Superior temporal gyrus (tissue), 1 donor: ENCODE measurements around the gene ADARB1.

ENCODE experiments used
- DNase-seq: peaks from one replicate; pipeline ENCODE4 v3.0.0-alpha.2; 2016; ENCODE audit errors: extremely low spot score

ADARB1 gene

DNA sequence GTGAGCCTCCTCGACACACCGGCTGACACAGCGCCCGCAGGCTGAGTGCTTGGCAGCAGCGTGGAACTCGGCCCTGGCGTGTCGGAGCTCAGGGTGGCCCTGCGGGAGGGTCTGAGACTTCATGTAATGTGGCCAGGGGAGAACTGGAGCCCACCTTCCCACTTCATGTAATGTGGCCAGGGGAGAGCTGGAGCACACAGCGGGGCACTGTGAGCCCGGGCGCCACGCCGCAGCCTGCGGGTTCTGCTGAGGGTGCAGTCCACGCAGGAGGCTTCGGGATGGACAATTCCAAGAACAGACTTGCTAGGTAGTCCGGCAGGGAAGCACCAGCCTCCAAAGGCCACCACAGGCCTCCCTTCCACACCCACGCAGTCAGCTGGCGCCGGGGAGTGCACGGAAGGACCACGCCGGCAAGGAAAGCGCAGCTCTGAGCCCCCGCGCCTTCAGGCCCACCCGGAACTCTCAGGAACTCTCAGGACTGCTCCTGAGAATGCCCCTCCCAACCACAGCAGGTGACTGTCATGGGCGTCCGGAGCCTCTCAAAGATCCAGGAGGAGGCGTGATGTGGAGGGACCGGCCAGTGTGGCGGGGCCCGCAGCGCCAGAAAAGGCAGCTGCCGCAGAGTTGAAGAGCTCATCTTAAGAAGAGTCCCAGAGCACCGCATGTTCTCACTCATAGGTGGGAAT lies 19.3 kb upstream of the ADARB1 start:
- DNase-seq: no peak

DNA sequence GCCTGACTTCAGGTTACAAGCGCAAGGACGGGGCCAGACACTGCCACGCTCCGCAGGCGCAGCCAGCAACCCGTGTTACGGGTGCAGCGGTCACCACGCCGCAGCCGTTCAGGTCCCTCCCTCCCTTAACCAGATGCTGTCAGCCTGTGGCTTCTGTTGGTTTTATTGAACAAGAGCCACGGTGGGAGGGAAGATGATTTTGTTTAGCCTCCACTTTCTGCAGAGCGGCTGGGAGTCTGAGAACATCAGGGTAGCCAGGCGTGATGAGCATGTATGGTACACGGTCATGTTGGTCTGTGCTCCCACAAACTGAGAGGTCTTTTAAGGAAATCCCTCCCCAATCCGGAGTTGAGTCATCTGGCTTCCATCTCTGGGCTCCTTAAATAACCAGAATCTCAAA lies 18.5 kb upstream of the ADARB1 start:
- DNase-seq: no peak

DNA sequence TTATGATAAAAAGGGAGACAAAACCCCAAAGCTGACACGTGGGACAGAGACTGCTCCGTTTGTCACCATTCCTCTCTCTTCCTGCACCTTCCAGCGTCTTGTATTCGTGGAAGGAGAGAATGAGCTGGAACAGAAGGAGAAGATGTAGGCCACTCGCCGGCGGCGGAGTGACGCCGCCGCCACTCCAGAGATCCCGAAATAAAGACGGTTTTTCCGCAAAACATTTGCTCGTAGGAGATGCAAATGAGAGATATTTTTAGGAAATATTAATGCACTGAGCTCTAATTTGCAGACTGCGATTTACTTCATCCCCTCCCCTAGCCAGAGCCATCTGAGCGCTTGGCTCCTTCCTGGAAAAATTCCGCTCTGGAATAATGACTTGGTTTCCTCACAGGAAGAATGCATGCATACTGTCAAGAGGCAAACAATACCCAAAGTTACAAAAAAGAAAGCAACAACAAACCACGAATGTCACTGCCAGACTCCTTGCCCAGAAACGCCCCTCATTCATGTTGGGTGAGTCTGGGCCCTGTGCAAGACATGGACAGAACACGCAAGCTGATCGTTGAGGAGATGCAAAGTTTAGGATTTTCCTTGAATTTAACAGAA lies 18.0 kb upstream of the ADARB1 start:
- no peak for DNase-seq

DNA sequence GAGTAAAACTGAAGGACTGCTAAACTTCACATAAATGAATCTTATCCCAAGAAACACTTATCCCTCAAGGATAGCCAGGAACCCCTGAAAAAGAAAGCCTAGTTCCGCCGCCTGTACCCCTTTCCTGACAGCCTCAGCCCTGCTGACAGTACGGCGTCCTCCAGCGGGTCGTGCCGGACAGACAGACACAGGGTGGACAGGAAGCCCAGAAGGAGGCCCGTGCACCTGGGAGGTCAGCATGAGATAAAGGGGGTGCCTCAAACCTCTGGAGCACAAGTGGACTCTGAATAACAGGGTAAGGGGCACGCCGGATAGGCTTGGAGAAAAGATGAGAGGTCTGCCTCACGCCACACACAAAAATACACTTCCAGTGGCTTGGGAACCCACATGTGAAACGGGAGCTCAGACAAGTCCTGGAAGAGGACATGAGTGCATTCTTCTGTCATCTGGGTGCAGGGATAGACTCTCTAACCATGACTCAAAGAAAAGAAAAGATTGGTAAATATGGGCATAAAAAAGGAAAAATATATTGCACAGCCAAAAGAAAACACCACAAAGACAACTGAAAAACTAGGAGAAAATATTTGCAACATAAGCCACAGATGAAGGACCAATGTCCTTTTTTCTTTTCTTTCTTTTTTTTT lies 17.3 kb upstream of the ADARB1 start:
- DNase-seq: no peak

DNA sequence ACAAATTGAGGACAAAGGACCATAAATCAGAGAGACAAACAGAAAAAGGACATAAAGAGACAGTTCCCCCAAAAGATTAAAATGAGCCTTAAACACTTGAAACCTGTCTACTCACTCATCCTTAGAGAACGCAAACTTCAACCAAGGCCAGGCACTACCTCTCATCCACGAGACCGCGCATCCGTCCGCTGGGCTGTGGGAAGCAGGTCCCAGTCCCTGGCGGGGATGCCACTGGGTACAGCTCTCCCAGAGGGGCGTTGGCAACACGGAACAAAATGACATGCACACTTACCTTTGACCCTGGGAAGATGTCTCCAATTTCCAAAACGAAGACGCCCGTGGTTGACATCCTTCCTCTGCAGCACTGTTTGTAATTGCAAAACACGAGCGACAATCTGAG lies 16.5 kb upstream of the ADARB1 start:
- DNase-seq: no peak

DNA sequence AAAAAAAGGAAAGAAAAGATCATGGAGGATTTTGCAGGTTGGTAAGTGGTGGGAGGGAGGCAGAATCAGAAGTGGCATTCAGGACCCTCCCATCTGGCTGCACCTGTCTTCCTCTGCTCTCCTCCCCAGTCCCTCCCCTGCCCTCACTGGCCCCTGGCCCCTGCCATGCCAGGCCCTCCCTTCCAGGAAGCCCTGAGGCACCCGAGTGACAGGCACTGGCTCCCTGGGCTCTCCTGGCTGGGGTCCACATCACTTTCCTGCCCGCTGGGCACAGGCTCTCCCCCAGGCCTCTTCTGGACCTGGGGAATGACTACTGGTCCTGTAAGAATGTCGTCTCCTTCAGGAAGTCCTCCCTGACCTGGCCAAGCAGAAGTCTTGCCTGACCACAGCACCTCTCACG lies 15.3 kb upstream of the ADARB1 start:
- no peak for DNase-seq

DNA sequence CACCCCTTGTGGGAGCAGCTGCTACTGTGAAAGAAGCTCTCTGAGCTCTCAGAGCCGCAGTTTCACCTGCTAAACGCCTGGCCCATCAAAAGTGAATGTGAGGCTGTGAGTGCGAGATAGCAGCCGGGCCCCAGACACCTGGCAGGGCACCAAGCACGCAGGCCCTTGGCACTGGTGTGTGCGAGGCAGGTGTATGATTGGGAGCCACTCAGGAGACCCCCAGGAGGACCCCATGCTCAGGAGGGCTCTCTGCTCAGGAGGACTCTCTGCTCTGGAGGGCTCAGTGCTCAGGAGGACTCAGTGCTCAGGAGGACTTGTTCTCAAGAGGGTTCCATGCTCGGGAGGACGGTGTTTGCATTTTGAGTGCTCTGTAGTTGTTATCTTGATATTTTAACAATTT lies 14.3 kb upstream of the ADARB1 start:
- no peak for DNase-seq

DNA sequence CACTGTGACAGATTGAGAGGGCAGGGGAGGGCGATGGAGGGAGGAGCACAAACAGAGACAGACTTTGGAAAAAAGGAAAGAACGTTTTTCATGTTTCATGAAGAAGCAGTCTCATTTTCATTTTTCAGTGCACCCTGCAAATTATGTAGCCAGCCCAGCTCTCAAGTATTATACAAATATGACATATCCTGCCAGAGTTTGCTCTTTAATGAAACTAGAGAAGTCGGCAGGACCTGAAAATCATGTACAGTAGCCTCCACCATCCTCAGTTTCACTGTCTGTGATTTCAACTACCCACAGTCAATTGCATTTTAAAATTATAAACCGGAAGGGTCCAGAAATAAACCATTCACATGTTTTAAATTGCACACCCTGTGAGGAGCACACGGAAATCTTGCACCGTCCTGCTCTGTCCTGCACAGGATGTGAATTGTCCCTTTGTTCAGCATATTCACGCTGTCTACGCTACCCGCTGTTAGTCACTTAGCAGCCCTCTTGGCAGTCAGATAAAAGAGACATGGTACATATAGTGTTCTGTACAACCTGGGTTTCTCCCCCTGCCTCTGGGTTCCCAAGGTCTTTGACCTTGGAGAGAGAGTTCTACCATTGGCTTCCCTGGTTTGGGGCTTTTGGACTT lies 13.6 kb upstream of the ADARB1 start:
- no peak for DNase-seq

DNA sequence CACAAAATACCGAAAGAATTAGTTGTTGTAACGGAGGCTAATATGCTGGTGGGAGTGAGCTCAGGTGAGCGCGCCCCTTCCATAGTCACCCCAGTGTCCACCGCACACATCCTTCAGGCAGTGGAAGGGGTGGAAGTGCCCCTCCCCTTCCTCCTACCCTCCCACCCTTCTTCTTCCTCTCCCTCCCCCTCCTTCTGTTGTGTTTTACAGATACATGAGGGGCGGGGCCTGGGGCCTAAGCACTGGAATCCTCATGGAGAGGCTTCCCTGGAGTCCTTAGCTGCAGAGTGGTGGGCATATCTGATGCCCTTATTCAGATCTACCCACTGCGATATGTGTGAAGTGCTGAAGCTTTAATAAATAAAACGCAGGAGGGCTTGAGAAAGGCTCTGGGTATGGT lies 10.3 kb upstream of the ADARB1 start:
- DNase-seq: no peak

DNA sequence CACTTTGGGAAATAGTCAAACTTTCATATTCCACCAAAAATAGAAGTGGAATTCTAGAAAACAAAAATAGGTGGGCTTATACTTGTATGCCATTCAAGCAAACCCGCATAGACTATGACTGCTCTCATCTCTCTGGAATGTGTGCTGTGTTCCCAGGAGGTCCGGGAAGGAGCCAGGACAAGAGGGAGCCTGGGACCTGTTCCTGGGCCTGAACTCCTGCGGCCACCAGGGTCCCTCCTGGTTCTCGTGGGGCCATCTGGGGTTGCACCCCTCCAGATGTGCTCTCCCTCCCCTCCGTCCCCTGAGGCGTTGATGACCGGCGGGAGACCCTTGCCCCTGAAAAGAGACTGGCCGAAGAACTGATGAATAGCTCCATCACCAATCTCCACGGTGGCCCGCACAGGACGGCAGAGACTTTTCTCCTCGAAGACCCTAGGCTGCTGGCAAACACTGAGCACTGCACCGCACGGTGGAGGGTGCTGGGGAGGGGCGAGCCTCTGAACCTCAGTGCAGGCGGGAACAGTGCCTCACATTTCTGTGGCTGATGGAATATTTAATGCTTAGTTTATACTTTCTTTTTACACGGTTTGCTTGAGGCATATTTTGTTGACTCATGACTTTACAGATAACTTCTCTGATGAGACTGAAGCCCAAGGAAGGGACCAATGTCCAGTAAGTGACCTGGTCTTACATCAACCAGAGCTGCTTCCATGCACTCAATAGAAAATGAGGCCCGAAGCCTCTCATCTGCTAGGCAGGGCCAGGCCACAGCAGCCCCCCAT lies 9.6 kb upstream of the ADARB1 start:
- no peak for DNase-seq

DNA sequence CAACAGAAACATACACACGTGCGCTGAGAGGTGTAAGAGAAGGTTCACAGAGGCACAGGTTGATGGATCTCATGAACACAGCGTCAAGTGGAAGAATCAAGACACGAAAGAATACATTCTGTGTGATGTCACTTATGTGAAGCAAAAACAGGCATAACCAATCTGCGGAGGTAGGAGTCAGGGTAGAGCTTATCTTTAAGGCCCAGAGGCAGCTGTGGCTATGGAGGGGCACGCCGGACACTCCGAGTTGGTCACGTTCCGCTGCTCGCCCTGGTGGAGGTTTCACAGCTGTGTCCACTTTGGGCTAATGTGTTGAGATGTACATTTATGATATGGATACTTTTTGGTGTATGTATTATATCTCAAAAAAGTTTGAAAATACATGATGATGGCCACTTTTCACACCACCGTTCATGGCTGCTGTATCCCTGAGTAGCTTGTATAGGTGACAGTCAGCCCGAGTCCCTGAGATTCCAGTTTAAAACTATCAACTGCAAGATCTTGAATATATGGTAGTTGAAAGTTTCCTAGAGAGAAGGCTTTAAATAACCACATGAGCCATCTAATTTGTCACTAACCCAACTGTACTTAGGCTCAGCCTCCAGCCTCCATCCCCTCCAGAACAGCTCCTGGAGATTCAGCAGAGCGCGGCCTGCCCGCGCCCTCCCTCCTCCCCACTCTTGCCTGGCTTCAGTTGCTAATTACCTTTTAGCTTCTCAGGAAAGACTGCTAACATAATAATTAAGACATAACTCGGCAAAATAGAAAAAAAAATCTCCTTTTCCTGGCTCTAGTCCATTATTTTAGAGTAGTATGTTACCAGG lies 6.7 kb upstream of the ADARB1 start:
- DNase-seq: no peak

DNA sequence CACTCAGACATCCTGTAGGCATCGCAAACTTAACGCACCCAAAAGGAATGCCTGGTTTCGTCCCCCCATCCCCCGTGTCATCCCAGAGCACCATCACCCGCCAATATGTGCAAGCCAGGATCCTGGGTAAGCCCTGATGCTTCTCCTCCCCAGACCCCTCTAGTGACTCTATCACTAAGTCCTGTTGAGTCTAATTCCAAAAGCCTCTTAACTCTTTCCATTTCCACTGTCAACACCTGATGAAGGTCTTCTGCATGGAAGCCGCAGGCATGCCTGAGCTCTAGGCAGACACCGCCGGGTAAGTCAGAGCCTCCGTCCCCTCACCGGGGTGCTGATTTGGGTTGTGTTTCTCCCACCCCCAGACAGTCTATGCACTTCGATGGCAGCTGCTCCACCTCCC lies 5.3 kb upstream of the ADARB1 start:
- no peak for DNase-seq

DNA sequence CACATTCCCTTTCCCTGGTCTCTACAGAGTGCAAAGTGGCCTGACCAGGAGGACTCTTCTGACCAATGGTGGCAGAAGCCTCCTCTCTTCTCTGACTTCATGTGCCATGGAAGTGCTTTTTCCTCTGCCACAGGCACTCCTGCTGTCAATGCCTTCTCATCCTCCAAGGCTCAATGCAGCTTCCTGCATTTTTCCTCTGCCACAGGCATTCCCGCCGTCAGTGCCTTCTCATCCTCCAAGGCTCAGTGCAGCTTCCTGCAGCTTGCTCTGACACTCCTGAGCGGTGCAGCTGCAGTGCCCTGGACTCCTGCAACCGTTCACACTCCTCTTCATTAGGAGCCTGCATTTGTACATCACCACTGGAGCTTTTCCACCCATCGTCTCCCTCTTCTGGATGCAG lies 4.7 kb upstream of the ADARB1 start:
- no peak for DNase-seq

DNA sequence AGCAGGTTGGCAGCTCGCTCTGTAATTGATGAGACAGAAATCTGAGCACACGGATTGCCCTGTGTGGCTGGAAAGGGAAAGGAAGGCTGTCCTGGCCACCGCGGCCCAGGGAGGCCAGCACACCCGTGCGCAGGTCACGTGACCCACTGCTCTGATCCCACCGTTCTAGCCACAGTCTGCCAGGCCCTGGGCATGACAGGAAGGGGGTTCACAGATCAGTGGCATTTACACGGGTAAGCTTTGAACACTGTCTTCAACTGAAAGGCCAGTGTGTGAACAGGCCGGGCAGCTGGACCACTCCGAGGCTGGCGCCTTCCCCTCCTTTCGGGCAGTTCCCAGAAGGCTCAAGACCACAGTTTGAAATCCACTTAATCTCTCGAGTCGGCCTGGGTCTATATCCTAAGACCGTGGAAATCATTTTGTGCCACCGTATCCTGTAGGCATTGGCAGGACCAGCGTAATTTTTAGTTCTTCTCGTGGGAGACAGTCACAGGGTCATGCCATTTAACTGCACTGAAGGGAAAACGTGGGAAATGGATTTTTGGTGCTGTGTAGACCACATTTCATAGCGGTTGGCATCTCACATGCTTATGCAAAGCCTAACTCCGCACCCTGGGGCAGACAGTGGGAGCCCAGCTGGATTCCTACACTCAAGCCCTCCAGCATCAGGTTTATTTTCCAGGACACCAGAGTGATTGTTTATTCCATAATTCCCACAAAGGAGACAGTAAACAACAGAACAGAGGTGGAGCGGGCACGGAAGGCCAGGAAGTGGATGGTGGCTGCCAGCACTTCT lies 3.1 kb upstream of the ADARB1 start:
- DNase-seq: no peak

DNA sequence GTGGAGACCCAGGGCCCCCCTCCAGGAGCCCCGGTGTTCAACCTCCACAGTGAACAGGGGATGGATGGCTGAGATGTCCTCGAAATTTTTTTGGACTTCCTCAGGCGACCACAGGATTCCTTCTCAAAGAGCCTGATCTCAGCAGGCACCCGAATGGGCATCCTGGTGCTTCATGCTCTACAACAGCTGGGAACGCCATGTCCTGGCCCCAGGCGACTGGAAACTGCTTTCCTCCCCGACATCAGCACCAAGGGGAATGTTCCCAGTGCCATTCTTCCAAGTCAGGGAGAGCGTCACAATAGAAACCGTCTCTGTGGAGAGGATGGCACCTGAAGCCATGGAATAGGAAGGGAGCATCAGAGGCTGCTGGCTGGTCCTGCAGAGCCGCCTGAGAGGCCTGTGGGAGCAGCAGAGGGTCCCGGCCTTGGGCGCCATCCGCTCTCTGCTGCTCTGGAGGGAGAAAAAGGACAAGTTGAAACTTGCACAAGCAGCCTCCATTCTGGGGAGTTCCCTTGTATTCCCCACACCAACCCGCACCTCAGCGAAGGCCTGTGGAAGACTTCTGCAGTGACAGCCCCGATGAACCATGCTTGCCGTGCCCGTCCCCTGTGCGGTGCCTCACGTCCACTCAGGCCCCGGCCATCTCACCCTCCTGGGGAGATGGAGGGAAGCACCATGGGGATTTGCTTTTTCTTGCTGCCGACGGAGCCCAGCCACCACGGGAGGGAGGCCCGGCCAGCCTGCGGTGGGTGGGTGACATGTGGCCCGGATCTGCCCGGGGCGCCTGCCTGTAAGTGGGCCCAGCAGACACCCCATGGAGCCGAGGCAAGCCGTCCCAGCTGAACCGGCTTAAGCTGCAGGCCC lies 2.3 kb upstream of the ADARB1 start:
- DNase-seq: no peak

DNA sequence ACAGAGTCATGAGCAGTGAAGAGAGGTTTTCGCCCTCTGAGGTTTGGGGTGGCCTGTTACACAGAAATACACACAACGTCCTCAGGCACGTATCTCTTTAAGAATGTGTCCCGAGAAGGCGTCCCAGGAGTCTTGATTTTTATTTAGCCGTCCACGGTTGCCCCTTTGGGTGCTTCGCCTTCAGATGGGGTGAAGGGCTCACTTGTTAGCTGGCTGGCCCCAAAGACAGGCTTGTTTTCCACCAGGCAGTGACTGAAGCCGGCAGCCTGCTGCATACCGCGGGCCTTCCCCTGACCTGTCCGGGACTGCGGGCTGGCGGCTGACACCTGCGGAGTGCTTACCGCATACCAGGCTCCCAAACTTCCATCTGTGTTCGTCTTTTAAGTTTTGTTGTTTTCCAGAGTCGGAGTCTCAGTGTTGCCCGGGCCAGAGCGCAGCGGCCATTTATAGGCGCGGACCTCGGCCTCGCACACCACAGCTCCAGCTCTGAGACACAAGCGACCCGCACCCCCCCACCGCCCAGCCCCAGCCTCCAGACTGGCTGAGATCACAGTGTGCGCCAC lies 1.6 kb upstream of the ADARB1 start:
- DNase-seq: no peak

DNA sequence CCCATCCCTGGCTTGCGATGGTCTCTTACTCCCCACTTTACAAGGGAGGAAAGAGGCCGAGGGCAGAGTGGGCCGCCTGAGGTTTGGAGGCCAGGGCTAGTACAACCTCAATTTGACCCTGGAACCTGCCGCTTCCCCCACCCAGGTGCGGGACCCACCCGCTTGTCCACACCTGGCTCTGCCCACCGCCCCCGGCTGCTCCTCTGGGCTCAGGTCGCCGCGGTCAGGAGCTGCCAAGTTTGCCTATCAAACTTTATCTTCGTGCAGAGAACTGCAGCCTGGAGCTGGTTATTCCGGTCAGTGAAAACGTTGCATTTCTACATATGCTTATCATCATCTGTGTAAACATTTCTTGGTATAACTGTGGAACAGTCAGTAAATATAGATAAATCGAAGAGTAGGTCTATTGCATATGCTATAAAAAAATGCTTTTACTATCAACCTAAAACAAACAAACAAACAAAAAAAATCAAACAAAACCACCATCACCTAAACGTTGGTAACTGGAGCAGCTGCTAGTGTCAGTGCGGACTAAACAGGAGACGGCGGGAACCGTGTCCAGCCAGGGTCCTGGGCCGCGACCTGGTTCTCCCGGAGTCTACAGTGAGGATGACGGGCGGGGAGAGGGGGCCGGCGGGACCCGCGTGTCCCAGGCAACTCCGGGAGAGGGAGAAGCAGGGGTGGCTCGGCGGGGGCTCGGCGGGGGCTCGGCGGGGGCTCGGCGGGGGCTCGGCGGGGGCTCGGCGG lies 906 bp upstream of the ADARB1 start:
- DNase-seq: no peak

DNA sequence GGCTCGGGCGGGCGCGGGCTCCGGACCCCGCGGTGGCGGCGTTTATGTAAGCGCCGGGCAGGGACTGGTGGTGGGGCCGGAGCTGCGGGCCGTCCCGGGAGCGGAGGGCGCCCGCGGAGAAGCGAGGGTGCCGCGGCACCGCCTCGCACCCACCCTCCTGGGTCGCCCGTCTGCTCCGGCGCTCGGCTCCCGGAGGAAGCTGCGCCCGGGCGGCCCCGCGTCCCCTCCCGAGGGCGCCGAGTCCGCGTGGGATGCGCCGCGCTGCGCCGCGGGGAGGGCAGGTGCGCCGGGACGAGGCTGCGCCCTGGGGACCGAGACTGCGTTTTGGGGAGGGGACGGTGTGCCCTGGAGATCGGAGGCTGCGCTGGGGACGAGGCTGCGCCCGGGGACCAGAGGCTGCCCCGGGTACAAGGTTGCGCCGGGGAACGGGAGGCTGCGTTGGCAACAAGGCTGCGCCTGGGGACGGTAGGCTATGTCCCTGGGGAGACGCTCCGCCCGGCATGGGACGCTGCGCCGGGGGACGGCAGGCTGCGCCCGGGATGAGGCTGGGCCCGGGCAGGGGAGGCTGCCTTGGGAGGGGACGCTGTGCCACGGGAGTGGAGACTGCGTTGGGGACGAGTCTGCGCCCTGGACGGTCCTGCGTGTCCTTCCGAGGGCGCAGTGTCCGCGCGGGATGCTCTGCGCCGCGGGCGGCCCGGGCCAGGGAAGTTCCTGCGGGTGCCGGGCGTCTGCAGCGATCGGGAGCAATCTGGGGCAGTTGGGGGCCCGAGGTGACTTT lies 627 bp downstream of the ADARB1 start:
- no peak for DNase-seq
